HCT116 (cell line): ENCODE results near the gene SNRPA. TPM values are rescaled to one million over a fixed set of nuclear protein-coding genes. Genes with fewer than 3 reads are reported as not detected.

Experiments used
- ATAC-seq: fragments of 200-7000 bp; cut with Tn5 transposase; 2 replicates; pipeline ENCODE4 v1.9.1; 2020; ENCODE audit warnings: mild to moderate bottlenecking, moderate library complexity
- BruUV-seq: library from RNA; stranded (reverse); fragments of 400-500 nt; replicated peaks from 2 replicates; lab custom pipeline; 2021; lab: Mats Ljungman, UMichigan
- CTCF ChIA-PET: fragments of 300-600 bp; sonication (Branson Sonifier 250); formaldehyde crosslinking; loops from one replicate; lab custom pipeline; 2021; ENCODE audit warnings: antibody characterized with exemption; lab: Charles Lee
- POLR2A ChIA-PET: fragments of 300-600, 350-600 bp; sonication (Branson Sonifier 250); formaldehyde crosslinking; loops from one replicate; lab custom pipeline; 2021; ENCODE audit warnings: antibody characterized with exemption; lab: Charles Lee
- RAD21 ChIA-PET, 2 experiments: fragments of 300-600 bp; sonication (Branson Sonifier 250); formaldehyde crosslinking; loops; one replicate each; lab custom pipeline; 2023; ENCODE audit warnings: low total read pairs in 2 of 2; ENCODE audit not compliant: uncharacterized antibody in 2 of 2, unreplicated experiment in 2 of 2, low non-redundant PET in 1 of 2; lab: Charles Lee
- DNase-seq: peaks from one replicate; pipeline ENCODE4 v3.0.0-alpha.2; 2010; ENCODE audit warnings: low read depth, low spot score
- H2AFZ ChIP-seq: fragments of 200-600 bp; shearing (Covaris generic), sonication (generic); 2 replicates; pipeline ENCODE4 v1.6.1; 2017; ENCODE audit warnings: low read depth, mixed run types, mixed read lengths, antibody characterized with exemption, low read length; ENCODE audit not compliant: poor library complexity, severe bottlenecking
- H3K27ac ChIP-seq: 2 replicates; pipeline ENCODE4 v1.5.1; 2012; ENCODE audit warnings: low read depth, low read length
- H3K27me3 ChIP-seq: fragments of 200-600 bp; sonication (generic); 2 replicates; pipeline ENCODE4 v1.6.1; 2016; ENCODE audit warnings: mixed run types, low read length, mixed read lengths; ENCODE audit not compliant: insufficient read depth
- H3K36me3 ChIP-seq, 2 experiments: fragments of 200-500 bp in 1 of 2; fragments of 200-600 bp in 1 of 2; sonication (Bioruptor generic) in 1 of 2; sonication (generic) in 1 of 2; 2 replicates each; pipeline versions ENCODE4 v1.5.1 to v1.6.1; 2014 to 2016; ENCODE audit warnings: low read length in 2 of 2, inconsistent platforms in 1 of 2, mixed read lengths in 1 of 2, mixed run types in 1 of 2; ENCODE audit not compliant: insufficient read depth in 2 of 2, control insufficient read depth in 1 of 2
- H3K4me1 ChIP-seq, 2 experiments: fragments of 200-600 bp in 1 of 2; sonication (generic) in 1 of 2; 2 replicates each; pipeline versions ENCODE4 v1.5.1 to v1.6.1; 2012 to 2017; ENCODE audit warnings: low read length in 2 of 2, inconsistent platforms in 1 of 2, mild to moderate bottlenecking in 1 of 2, mixed read lengths in 1 of 2, mixed run types in 1 of 2, moderate library complexity in 1 of 2; ENCODE audit not compliant: insufficient read depth in 2 of 2, control insufficient read depth in 1 of 2
- H3K4me2 ChIP-seq: fragments of 200-600 bp; sonication (generic); 2 replicates; pipeline ENCODE4 v1.6.1; 2017; ENCODE audit warnings: mixed run types, low read length, mixed read lengths
- H3K4me3 ChIP-seq, 2 experiments: fragments of 200-600 bp in 1 of 2; sonication (generic) in 1 of 2; replicated peaks in 1 of 2; 2 replicates each; pipeline ENCODE4 v1.5.1; 2011 to 2016; ENCODE audit warnings: low read length in 2 of 2, control low read depth in 1 of 2, low read depth in 1 of 2, mild to moderate bottlenecking in 1 of 2, mixed read lengths in 1 of 2, mixed run types in 1 of 2
- H3K79me2 ChIP-seq: fragments of 200-600 bp; sonication (generic); 2 replicates; pipeline ENCODE4 v1.6.1; 2017; ENCODE audit warnings: mild to moderate bottlenecking, mixed run types, low read length, moderate library complexity, mixed read lengths; ENCODE audit not compliant: insufficient read depth
- H3K9ac ChIP-seq: fragments of 200-600 bp; sonication (generic); 2 replicates; pipeline ENCODE4 v1.6.1; 2016; ENCODE audit warnings: low read length, mixed read lengths
- H3K9me2 ChIP-seq: fragments of 200-600 bp; sonication (generic), shearing (Covaris generic); 2 replicates; pipeline ENCODE4 v1.6.1; 2017; ENCODE audit warnings: mixed run types, mild to moderate bottlenecking, moderate library complexity; ENCODE audit not compliant: insufficient read depth
- H3K9me3 ChIP-seq, 2 experiments: fragments of 200-500 bp in 1 of 2; fragments of 200-600 bp in 1 of 2; sonication (Bioruptor generic) in 1 of 2; sonication (generic) in 1 of 2; 2 replicates each; pipeline ENCODE4 v1.6.1; 2014 to 2017; ENCODE audit warnings: low read length in 2 of 2, mixed read lengths in 2 of 2, inconsistent platforms in 1 of 2, low read depth in 1 of 2, mild to moderate bottlenecking in 1 of 2, mixed run types in 1 of 2, moderate library complexity in 1 of 2; ENCODE audit not compliant: control insufficient read depth in 1 of 2, insufficient read depth in 1 of 2
- H4K20me1 ChIP-seq: fragments of 200-600 bp; sonication (generic), shearing (Covaris generic); 2 replicates; pipeline ENCODE4 v1.6.1; 2017; ENCODE audit warnings: mixed run types, mild to moderate bottlenecking, moderate library complexity; ENCODE audit not compliant: insufficient read depth
- ATF3 ChIP-seq: IDR thresholded peaks from 2 replicates; pipeline ENCODE4 v1.6.1; 2012
- CBX3 ChIP-seq: IDR thresholded peaks from 2 replicates; pipeline ENCODE4 v1.6.1; 2012; ENCODE audit warnings: low read depth
- CTCF ChIP-seq, 3 experiments: fragments of 200-600 bp in 1 of 3; sonication (generic) in 1 of 3; IDR thresholded peaks in 2 of 3; conservative IDR thresholded peaks in 1 of 3; 2 replicates each; pipeline ENCODE4 v1.5.1; 2012 to 2017; ENCODE audit warnings: low read depth in 2 of 3, low read length in 2 of 3, antibody characterized with exemption in 1 of 3, borderline replicate concordance in 1 of 3, control low read depth in 1 of 3, mild to moderate bottlenecking in 1 of 3, mixed read lengths in 1 of 3, mixed run types in 1 of 3, moderate library complexity in 1 of 3; ENCODE audit not compliant: insufficient read depth in 1 of 3
- EGR1 ChIP-seq: IDR thresholded peaks from 2 replicates; pipeline ENCODE4 v1.6.1; 2012; ENCODE audit warnings: low read depth
- ELF1 ChIP-seq: IDR thresholded peaks from 2 replicates; pipeline ENCODE4 v1.6.1; 2012; ENCODE audit warnings: low read depth, borderline replicate concordance
- EZH2 ChIP-seq: fragments of 200-600 bp; sonication (generic); IDR thresholded peaks from 2 replicates; pipeline ENCODE4 v1.6.1; 2017; ENCODE audit warnings: antibody characterized with exemption, mixed run types
- EZH2phosphoT487 ChIP-seq: fragments of 200-600 bp; IDR thresholded peaks from 2 replicates; pipeline ENCODE4 v1.6.1; 2018; ENCODE audit warnings: antibody characterized with exemption, borderline replicate concordance
- FOSL1 ChIP-seq: IDR thresholded peaks from 2 replicates; pipeline ENCODE4 v1.6.1; 2012; ENCODE audit warnings: low read depth
- JUND ChIP-seq: IDR thresholded peaks from 2 replicates; pipeline ENCODE4 v1.6.1; 2012
- POLR2A ChIP-seq: IDR thresholded peaks from 2 replicates; pipeline ENCODE4 v1.7.0; 2011; ENCODE audit warnings: borderline replicate concordance; ENCODE audit not compliant: insufficient read depth, insufficient read length; ENCODE audit errors: extremely low read depth
- POLR2AphosphoS5 ChIP-seq: IDR thresholded peaks from 2 replicates; pipeline ENCODE4 v1.6.1; 2011; ENCODE audit warnings: mild to moderate bottlenecking, low read depth, low read length, moderate library complexity
- REST ChIP-seq: IDR thresholded peaks from 2 replicates; pipeline ENCODE4 v1.6.1; 2012; ENCODE audit warnings: low read depth
- SIN3A ChIP-seq: IDR thresholded peaks from 2 replicates; pipeline ENCODE4 v1.6.1; 2012; ENCODE audit warnings: low read depth
- SP1 ChIP-seq: IDR thresholded peaks from 2 replicates; pipeline ENCODE4 v1.6.1; 2012; ENCODE audit warnings: low read depth
- TCF7L2 ChIP-seq: IDR thresholded peaks from 2 replicates; pipeline ENCODE4 v1.7.0; 2011; ENCODE audit warnings: borderline replicate concordance, inconsistent platforms; ENCODE audit not compliant: insufficient read depth, insufficient read length; ENCODE audit errors: extremely low read depth
- YY1 ChIP-seq: IDR thresholded peaks from 2 replicates; pipeline ENCODE4 v1.6.1; 2011; ENCODE audit warnings: low read length, low read depth, moderate library complexity, mild to moderate bottlenecking; ENCODE audit not compliant: insufficient replicate concordance; ENCODE audit errors: extremely low read depth
- ZBTB33 ChIP-seq: IDR thresholded peaks from 2 replicates; pipeline ENCODE4 v1.6.1; 2011; ENCODE audit warnings: mild to moderate bottlenecking, low read length, moderate library complexity; ENCODE audit not compliant: insufficient replicate concordance; ENCODE audit errors: extremely low read depth
- ZFX ChIP-seq: fragments of 450-650 bp; IDR thresholded peaks from 2 replicates; pipeline ENCODE4 v1.6.1; 2017
- intact Hi-C: fragments of 100-400 bp; cut with micrococcal nuclease; formaldehyde crosslinking; loops from 2 replicates; pipeline ENCODE4 v1.10.0; 2022
- total RNA-seq: library from RNA; stranded (reverse); gene quantifications from one replicate; pipeline ENCODE4 v1.2.1, GENCODE V29; 2021; ENCODE audit not compliant: unreplicated experiment

Gene SNRPA
- total RNA-seq, 1 experiment from 2014 or later = 170 TPM

- no peak overlapping the region for H3K9ac ChIP-seq
- intact Hi-C loops = loop anchor here (10.0 kb wide), 1 partner anchor 335 kb away; no protein-coding TSS in a partner anchor
- POLR2A ChIA-PET = no interaction called here
- RAD21 ChIA-PET = no interaction called here
- TF ChIP-seq SP1 (no peak), CBX3 (no peak), JUND (no peak), YY1 (no peak), EZH2 (no peak), POLR2AphosphoS5 (no peak), TCF7L2 (no peak), SIN3A (no peak), EZH2phosphoT487 (no peak), ELF1 (no peak), ZFX (no peak), POLR2A (no peak), REST (no peak), ZBTB33 (no peak), ATF3 (no peak), EGR1 (no peak), FOSL1 (no peak), CTCF (IDR thresholded peaks at IDR 0.05 in 2 of 3, conservative IDR thresholded peaks at IDR 0.05 in 1 of 3; ENCODE audit: borderline replicate concordance in 1 of 3, insufficient read depth in 1 of 3, low read depth in 2 of 3, low read length in 2 of 3) (no peak)
- no peaks in the 10 kb centered on the region for H3K9me3 ChIP-seq
- peaks cover 23 to 57% of the 10 kb centered on the region in 2 experiments for H3K4me1 ChIP-seq
- BruUV-seq = no TSS peak
- H4K20me1 ChIP-seq = peaks cover 4% of the 10 kb centered on the region; the same call in 1 of the 2 replicates
- CTCF ChIA-PET = no interaction called here
- H2AFZ ChIP-seq = no peak overlapping the region
- H3K9me2 ChIP-seq = no peaks in the 10 kb centered on the region
- DNase-seq (no peak), ATAC-seq (no peak)
- H3K27ac ChIP-seq = peak overlapping the region; percentile 25; the same call in 1 of the 2 replicates
- H3K79me2 ChIP-seq = peaks cover 35% of the 10 kb centered on the region
- H3K36me3 ChIP-seq = peaks cover 7 to 10% of the 10 kb centered on the region in 2 experiments; a peak in 2 of 4 replicates
- H3K4me2 ChIP-seq = no peak overlapping the region
- H3K27me3 ChIP-seq = no peaks in the 10 kb centered on the region
- H3K4me3 ChIP-seq = no peak overlapping the region
Observed at GRCh38 chr19:40809358-40810086, 58.5 kb downstream of the SNRPA start.
